OCI-LY1 (cell line): Measurements from ENCODE around the gene PAX5.

Experiments
- H2AFZ ChIP-seq: fragments of 200-600 bp; sonication (generic), shearing (Covaris generic); 2 replicates; pipeline ENCODE4 v1.6.0; 2014; ENCODE audit warnings: antibody characterized with exemption, mild to moderate bottlenecking, low read length
- H3F3A ChIP-seq: fragments of 200-600 bp; sonication (generic), shearing (Covaris generic); 2 replicates; pipeline ENCODE4 v1.6.0; 2014; ENCODE audit warnings: mild to moderate bottlenecking, antibody characterized with exemption, low read length, moderate library complexity; ENCODE audit not compliant: insufficient read depth
- H3K27ac ChIP-seq: fragments of 200-600 bp; sonication (generic); 2 replicates; pipeline ENCODE4 v1.5.1; 2014; ENCODE audit warnings: low read length, mixed run types, mild to moderate bottlenecking, low read depth; ENCODE audit not compliant: poor library complexity, severe bottlenecking
- H3K27me3 ChIP-seq: fragments of 200-600 bp; sonication (generic); 2 replicates; pipeline ENCODE4 v1.6.0; 2014; ENCODE audit warnings: antibody characterized with exemption, mild to moderate bottlenecking, low read length, moderate library complexity; ENCODE audit not compliant: insufficient read depth
- H3K36me3 ChIP-seq: fragments of 200-600 bp; sonication (generic); 2 replicates; pipeline ENCODE4 v1.6.1; 2014; ENCODE audit warnings: mild to moderate bottlenecking, antibody characterized with exemption, low read length, moderate library complexity, mixed read lengths; ENCODE audit not compliant: insufficient read depth
- H3K4me1 ChIP-seq: fragments of 200-600 bp; sonication (generic); 2 replicates; pipeline ENCODE4 v1.5.1; 2014; ENCODE audit warnings: mild to moderate bottlenecking, low read length, moderate library complexity; ENCODE audit not compliant: insufficient read depth, severe bottlenecking
- H3K4me2 ChIP-seq: fragments of 200-600 bp; sonication (generic), shearing (Covaris generic); 2 replicates; pipeline ENCODE4 v1.6.1; 2014; ENCODE audit warnings: low read length
- H3K4me3 ChIP-seq: fragments of 200-600 bp; sonication (generic); 2 replicates; pipeline ENCODE4 v1.5.1; 2014; ENCODE audit warnings: low read length, low read depth, mild to moderate bottlenecking, mixed read lengths; ENCODE audit not compliant: poor library complexity, severe bottlenecking
- H3K79me2 ChIP-seq: fragments of 200-600 bp; shearing (Covaris generic); 2 replicates; pipeline ENCODE4 v1.6.1; 2016; ENCODE audit warnings: mixed run types, low read length, mixed read lengths; ENCODE audit not compliant: insufficient read depth
- H3K9ac ChIP-seq: fragments of 200-600 bp; sonication (generic), shearing (Covaris generic); 2 replicates; pipeline ENCODE4 v1.6.1; 2014; ENCODE audit warnings: mild to moderate bottlenecking, low read length, mixed read lengths
- H3K9me2 ChIP-seq: fragments of 200-600 bp; sonication (generic), shearing (Covaris generic); 2 replicates; pipeline ENCODE4 v1.6.1; 2014; ENCODE audit warnings: low read depth, mild to moderate bottlenecking, low read length, mixed read lengths
- H3K9me3 ChIP-seq: fragments of 200-600 bp; shearing (Covaris generic); 2 replicates; pipeline ENCODE4 v1.6.1; 2014; ENCODE audit warnings: low read length, mixed read lengths
- H4K20me1 ChIP-seq: fragments of 200-600 bp; sonication (generic), shearing (Covaris generic); 2 replicates; pipeline ENCODE4 v1.6.0; 2016; ENCODE audit warnings: mild to moderate bottlenecking, low read length; ENCODE audit not compliant: insufficient read depth
- CTCF ChIP-seq: fragments of 200-600 bp; sonication (generic), shearing (Covaris generic); IDR thresholded peaks from 2 replicates; pipeline ENCODE4 v1.5.1; 2017; ENCODE audit warnings: mild to moderate bottlenecking, antibody characterized with exemption, low read length, moderate library complexity, mixed read lengths
- EZH2 ChIP-seq: fragments of 200-600 bp; sonication (generic), shearing (Covaris generic); IDR thresholded peaks from 2 replicates; pipeline ENCODE4 v1.8.0; 2017; ENCODE audit warnings: borderline replicate concordance, mixed run types, mild to moderate bottlenecking, antibody characterized with exemption, low read length, moderate library complexity, mixed read lengths

PAX5 gene

GRCh38 chr9:36815023-36815422 is 219.0 kb downstream of the PAX5 start:
- Histone ChIP-seq H3K27ac (no peak overlapping the region), H3F3A (no peaks in the 10 kb centered on the region), H3K9me3 (no peaks in the 10 kb centered on the region), H2AFZ (no peak overlapping the region), H3K4me2 (no peak overlapping the region), H3K4me1 (no peaks in the 10 kb centered on the region), H3K9ac (no peak overlapping the region), H3K79me2 (no peaks in the 10 kb centered on the region), H3K4me3 (no peak overlapping the region), H3K36me3 (no peaks in the 10 kb centered on the region; the same call in 1 of the 2 replicates), H3K9me2 (no peaks in the 10 kb centered on the region), H3K27me3 (no peaks in the 10 kb centered on the region), H4K20me1 (no peaks in the 10 kb centered on the region)
- TF ChIP-seq CTCF (no peak), EZH2 (no peak)

- H3K36me3 ChIP-seq: no peaks in the 10 kb centered on the region; the same call in 1 of the 2 replicates
- no peak overlapping the region for H2AFZ ChIP-seq
- no peak overlapping the region for H3K4me2 ChIP-seq
- no peaks in the 10 kb centered on the region for H3K27me3 ChIP-seq
- TF ChIP-seq CTCF: no peak
- no peak for TF ChIP-seq EZH2
- H3K9me2 ChIP-seq: no peaks in the 10 kb centered on the region
- no peaks in the 10 kb centered on the region for H4K20me1 ChIP-seq
- H3F3A ChIP-seq: no peaks in the 10 kb centered on the region
- H3K4me3 ChIP-seq: no peak overlapping the region
- no peaks in the 10 kb centered on the region for H3K4me1 ChIP-seq
- no peaks in the 10 kb centered on the region for H3K79me2 ChIP-seq
- H3K9me3 ChIP-seq: no peaks in the 10 kb centered on the region
- no peak overlapping the region for H3K9ac ChIP-seq
- no peak overlapping the region for H3K27ac ChIP-seq
Observed at GRCh38 chr9:36813154-36813553, 220.9 kb downstream of the PAX5 start.

GRCh38 chr9:36812556-36812955 is 221.5 kb downstream of the PAX5 start:
- H3K4me2 ChIP-seq: no peak overlapping the region
- no peak for TF ChIP-seq EZH2
- TF ChIP-seq CTCF: no peak
- no peaks in the 10 kb centered on the region for H3F3A ChIP-seq
- no peaks in the 10 kb centered on the region for H3K9me2 ChIP-seq
- H3K27ac ChIP-seq: no peak overlapping the region
- no peak overlapping the region for H2AFZ ChIP-seq
- H3K27me3 ChIP-seq: no peaks in the 10 kb centered on the region
- no peaks in the 10 kb centered on the region for H3K79me2 ChIP-seq
- no peaks in the 10 kb centered on the region for H3K9me3 ChIP-seq
- no peak overlapping the region for H3K4me3 ChIP-seq
- H3K36me3 ChIP-seq: no peaks in the 10 kb centered on the region; the same call in 1 of the 2 replicates
- no peaks in the 10 kb centered on the region for H4K20me1 ChIP-seq
- H3K9ac ChIP-seq: no peak overlapping the region
- H3K4me1 ChIP-seq: no peaks in the 10 kb centered on the region
